DMS79 (cell line): ENCODE measurements around the gene AFF4.
A peak's percentile ranks its signal among the peaks of the same experiment; 100 is the strongest.
"Not testable (repeated sequence)": the region's sequence is repeated elsewhere in the genome, so short reads cannot be mapped to it uniquely, and the experiment has no call there.

Experiments
- DNase-seq: peaks from one replicate; lab custom pipeline; 2025; lab: John Stamatoyannopoulos, UW

The AFF4 gene, protein sequence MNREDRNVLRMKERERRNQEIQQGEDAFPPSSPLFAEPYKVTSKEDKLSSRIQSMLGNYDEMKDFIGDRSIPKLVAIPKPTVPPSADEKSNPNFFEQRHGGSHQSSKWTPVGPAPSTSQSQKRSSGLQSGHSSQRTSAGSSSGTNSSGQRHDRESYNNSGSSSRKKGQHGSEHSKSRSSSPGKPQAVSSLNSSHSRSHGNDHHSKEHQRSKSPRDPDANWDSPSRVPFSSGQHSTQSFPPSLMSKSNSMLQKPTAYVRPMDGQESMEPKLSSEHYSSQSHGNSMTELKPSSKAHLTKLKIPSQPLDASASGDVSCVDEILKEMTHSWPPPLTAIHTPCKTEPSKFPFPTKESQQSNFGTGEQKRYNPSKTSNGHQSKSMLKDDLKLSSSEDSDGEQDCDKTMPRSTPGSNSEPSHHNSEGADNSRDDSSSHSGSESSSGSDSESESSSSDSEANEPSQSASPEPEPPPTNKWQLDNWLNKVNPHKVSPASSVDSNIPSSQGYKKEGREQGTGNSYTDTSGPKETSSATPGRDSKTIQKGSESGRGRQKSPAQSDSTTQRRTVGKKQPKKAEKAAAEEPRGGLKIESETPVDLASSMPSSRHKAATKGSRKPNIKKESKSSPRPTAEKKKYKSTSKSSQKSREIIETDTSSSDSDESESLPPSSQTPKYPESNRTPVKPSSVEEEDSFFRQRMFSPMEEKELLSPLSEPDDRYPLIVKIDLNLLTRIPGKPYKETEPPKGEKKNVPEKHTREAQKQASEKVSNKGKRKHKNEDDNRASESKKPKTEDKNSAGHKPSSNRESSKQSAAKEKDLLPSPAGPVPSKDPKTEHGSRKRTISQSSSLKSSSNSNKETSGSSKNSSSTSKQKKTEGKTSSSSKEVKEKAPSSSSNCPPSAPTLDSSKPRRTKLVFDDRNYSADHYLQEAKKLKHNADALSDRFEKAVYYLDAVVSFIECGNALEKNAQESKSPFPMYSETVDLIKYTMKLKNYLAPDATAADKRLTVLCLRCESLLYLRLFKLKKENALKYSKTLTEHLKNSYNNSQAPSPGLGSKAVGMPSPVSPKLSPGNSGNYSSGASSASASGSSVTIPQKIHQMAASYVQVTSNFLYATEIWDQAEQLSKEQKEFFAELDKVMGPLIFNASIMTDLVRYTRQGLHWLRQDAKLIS

DNA sequence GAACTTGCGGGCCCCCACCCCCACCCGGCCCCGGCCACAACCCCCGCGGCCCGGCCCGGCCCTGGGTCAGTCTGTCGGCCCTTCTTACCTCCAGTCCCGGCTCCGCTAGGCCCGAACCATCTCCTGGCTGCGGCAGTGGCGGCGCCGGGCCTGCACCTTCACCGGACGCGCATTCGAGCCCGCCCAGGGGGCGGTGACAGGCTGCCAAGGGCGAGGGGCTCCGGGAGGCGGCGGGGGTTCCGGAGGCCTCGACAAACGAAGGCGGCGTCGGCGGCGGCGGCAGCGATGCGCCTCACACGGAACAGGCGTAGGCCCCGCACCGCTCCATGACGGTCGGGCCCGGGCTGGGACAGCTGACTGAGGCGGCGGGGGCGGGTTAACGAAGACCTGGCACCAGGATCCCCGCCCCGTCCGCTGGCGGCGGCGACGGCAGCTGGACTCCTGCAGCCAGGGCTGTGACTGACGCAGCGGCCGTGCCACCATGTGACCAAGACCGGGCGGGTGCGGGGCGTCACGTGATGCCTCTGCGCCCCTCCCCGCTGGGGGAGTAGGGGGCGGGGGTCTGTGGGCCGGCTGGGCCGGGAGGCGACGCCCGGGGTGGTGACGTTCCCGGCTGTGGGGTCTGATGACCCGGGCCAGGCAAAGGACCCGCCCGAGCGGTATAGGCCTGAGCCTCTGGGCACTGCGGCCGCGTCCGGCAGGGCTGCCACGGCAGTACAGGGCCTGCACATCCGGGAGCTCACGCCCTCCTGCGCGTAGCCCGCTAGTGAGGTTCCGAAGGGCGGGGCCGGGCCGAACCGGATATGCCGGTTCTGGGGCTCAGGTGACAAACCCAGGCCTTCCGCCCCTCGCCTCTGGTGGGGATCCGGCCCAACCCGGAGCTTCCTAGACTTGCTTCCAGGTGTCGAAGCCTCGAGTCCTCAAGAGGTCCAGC is at the start of gene AFF4:
Gene AFF4, minus strand, starts transcription at position 464 of the 934 bp plus-strand sequence. CDS start 26,445 bp downstream, outside the sequence.
- DNase-seq = peak; percentile 59

DNA sequence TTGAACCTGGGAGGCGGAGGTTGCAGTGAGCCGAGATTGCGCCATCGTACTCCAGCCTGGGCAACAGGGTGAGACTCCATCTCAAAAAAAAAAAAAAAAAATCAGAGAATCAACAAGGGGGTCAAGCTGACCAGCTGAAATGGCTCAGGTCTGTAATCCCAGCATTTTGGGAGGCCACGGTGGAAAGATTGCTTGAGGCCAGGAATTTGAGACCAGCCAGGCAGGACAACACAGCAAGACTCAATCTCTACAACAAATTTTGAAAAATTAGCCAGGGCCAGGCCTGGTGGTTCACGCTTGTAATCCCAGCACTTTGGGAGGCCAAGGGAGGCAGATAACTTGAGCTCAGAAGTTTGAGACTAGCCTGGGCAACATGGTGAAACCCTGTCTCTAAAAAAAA is 45.0 kb upstream of the AFF4 start:
- DNase-seq = not testable (repeated sequence)

DNA sequence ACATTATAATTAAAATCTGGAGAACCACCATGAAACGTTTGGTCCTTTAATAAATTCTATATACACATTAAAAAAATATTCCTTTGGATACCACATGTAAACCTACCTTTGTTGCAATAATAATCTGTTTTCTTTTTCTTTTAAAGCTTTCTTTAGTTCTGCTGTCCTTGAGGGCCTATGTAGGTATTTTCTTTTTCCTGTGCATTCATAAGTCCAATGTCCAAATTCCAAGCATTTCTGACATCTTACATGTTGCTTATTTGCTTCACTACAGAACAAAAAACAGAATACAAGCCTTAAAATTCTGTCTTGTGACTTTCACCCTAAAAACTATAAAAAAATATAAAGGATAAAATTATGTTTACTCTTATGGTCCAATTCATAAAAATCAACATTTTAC is 43.2 kb upstream of the AFF4 start:
- no peak for DNase-seq

DNA sequence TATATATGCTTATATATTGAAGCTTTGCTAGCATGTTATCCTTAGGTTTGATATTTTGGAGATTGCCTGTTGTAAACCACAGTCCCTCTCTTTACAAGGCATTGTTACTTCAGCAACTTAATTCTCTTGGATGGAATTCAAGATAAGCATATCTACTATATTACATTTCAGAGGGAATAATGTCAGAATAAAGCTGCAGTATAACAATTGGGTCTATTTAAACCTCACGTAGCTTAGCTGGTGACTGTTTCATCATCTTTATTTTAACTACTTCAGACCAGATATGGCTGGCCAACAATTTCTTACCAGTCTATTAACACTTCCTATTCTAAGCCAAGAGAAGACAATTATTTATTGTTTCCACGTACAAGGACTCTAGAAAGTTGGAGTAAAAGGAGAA is 35.8 kb upstream of the AFF4 start:
- DNase-seq = no peak

DNA sequence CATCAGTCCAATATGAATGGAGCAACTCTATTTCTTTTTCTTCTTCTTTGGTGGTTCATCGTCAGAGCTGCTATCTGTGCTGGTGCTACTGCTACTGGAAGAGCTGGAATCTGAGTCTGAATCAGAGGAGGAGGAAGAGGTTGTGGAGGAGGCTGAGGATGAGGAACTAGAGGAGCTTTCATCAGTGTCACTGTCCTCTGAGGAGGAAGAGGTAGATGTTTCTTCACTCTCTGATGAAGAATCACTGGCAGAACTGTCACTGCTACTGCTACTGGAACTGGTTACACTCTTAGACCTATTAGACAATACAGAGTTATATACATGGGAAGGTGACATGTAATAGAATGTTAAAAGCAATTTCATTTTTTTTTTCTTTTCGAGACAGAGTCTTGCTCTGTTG is 35.1 kb upstream of the AFF4 start:
- DNase-seq = no peak

DNA sequence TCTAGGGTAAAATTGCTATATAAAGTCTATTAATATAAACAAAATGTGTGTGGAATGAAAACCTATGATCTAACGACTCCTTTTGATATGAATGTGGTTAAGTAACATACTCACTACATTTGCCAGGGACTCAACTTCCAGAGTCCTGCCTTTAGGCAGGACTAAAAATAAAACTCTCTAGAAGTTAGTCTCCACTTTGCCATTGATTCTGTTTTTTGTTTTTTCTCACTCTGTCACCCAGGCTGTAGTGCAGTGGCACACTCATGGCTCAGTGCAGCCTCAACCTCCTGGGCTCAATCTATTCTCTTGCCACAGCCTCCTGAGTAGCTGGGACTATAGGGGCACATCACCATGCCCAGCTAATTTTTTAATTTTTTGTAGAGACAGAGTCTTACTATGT is 32.9 kb upstream of the AFF4 start:
- DNase-seq = no peak

DNA sequence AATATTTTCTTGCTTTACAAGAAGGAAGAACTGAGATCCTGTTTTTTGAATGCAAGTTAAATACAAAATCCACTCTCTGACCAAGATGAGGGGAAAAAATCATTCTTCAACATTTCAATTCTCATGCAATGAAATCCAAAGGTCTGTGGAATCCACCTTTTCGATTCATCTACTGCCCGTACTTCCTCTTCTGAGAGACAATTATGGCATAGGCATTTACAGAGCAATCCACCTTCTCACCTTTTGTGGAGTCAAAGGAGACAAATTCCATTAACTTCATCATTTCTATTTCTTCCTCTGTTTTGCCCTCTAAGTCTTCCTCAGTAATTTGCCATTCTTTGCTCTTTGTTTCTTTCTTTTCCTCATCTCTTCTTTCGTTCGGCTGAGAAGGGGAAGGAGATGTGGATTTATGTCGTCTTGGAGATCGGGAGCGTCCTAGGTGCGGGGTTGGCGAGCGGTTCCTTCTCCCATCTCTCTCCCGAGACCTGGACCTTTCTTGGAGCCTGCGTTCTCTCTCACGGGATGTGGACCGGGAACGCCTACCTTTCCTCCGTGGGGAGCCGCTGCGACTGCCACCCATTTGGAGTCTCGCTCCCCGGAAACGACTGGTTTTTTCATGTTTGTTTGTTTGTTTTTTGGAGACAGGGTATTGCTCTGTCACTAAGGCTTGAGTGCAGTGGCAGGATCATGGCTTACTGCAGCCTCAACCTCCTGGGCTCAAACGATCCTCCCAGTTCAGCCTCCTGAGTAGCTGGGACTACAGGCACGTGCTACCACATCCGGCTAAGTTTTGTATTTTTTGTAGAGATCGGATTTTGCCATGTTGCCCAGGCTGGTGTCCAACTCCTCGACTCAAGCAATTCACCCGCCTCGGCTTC is 24.3 kb upstream of the AFF4 start:
- DNase-seq = no peak

DNA sequence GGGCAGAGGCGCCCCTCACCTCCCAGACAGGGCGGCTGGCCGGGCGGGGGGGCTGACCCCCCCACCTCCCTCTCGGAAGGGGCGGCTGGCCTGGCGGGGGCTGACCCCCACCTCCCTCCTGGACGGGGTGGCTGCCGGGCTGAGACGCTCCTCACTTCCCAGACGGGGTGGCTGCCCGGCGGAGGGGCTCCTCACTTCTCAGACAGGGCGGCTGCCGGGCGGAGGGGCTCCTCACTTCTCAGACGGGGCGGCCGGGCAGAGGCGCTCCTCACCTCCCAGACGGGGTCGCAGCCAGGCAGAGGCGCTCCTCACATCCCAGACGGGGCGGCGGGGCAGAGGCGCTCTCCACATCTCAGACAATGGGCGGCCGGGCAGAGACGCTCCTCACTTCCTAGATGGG is 19.5 kb upstream of the AFF4 start:
- not testable (repeated sequence) for DNase-seq

DNA sequence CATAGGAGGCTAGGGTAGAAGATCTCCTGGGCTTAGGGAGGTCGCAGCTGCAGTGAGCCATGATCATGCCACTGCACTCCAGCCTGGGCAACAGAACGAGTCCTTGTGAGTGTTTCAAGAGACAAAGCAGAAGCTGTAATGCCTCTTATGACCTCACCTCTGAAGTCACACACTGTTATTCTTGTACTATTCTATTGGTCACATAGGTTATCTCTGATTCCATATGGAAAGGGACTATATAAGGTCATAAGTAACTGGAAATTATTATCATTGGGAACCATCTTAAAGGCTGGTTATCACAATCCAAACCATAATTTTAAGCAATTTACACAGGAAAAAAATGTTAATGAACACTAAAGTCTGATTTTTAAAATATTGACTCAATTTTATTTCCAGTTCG is 17.9 kb upstream of the AFF4 start:
- DNase-seq = no peak

DNA sequence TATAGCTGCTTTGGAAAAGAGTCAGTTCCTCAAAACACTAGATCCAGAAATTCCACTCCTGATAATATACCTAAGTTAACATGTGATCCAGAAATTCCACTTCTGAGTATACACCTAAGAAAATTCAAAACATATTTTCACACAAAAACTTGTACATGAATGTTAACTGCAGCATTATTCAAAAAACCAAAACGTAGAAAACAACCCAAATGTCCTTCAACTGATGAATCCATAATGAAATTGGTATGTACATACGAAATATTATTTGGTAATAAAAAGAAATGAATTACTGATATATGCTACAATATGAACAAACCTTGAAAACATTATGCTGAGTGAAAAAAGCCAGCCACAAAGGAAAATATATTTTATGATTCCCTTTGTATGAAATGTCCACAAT is 16.5 kb upstream of the AFF4 start:
- DNase-seq = no peak

DNA sequence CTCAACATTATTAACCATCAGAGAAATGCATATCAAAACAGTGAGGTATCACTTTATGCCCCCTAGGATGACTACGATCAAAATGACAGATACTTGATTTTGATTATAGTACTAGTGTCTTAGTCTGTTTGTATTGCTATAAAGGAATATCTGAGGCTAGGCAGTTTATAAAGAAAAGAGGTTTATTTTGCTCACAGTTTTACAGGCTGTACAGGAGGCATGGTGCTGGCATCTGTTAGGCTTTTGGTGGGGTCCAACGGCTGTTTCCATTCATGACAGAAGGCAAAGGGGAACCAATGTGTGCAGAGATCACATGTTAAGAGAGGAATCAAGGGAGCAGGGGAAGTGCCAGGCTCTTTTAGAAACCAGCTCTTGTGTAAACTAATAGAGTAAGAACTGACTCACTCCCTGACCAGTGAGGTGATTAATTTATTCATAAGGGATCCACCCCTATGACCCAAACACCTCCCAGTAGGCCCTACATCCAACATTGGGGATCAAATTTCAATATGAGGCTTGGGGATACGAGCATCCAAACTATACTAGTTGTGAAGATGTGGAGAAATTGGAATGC is 16.0 kb upstream of the AFF4 start:
- no peak for DNase-seq

DNA sequence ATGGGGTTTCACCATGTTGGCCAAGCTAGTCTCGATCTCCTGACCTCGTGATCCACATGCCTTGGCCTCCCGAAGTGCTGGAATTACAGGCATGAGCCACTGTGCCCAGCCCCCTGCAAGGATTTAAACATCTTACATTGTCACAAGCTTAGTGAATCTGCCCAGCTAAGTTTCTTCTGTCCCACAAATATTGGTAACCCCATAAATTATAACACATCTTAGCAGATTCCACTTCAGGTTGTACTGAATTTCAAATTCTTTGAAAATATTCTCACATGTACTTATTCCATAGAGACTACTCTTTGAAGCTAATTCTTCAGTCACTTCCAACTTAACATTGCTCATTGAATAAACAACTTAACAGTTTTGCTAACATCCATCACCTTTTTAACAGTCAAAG is 13.4 kb upstream of the AFF4 start:
- no peak for DNase-seq

DNA sequence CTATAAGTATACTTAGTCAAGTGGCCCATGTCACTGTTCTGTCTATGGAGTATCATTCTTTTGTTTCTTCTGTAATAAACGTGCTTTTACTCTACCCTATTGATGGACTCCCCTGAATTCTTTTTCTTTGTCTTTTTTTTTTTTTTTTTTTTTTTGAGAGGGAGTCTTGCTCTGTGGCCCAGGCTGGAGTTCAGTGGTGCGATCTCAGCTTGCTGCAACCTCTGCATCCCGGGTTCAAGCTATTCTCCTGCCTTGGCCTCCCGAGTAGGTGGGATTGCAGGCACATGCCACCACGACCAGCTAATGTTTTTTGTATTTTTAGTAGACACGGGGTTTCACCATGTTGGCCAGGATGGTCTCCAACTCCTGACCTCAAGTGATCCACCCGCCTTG is 9.0 kb upstream of the AFF4 start:
- not testable (repeated sequence) for DNase-seq

DNA sequence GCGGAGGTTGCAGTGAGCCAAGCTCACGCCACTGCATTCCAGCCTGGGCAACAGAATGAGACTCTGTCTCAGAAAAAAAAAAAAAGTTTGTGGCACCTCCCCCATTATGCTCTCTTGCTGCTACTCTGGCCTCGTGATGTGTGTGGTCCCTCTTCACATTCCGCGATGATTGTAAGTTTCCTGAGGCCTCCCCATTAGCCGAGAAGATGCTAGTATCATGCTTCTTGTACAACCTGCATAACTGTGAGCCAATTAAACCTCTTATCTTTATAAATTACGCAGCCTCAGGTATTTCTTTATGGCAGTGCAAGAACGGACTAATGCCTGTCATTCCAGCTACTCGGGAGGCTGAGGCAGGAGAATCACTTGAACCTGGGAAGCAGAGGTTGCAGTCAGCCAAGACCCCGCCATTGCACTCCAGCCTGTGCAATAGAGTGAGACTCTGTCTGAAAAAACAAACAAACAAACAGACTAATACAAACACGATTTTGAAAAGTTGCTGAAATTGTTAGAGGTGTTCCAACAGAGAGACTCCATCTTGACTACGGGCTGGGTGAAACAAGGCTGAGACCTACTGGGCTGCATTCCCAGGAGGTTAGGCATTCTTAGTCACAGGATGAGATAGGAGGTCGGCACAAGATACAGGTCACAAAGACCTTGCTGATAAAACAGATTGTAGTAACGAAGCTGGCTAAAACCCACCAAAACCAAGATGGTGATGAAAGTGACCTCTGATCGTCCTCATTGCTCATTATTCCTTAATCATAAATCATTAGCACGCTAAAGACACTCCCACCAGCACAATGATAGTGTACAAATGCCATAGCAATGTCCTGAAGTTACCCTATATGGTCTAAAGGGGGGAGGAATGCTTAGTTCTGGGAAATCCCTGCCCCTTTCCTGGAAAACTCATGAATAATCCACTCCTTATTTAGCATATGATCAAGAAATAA is 8.3 kb upstream of the AFF4 start:
- no peak for DNase-seq

DNA sequence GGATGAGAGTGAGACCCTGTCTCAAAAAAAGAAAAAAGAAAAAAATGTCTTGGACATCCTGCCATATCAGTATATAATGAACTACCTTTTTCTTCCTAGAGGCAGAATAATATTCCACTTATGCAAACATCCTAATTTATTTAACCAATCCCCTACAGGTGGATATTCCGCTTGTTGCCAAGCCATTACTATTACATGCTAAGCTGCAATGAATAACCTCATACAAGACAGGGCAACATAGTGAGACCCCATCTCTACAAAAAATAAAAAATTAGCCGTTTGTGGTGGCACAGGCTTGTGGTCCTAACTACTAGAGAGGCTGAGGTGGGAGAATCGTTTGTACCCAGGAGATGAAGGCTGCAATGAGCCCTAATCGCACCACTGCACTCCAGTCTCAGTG is 1.7 kb upstream of the AFF4 start:
- DNase-seq = no peak

DNA sequence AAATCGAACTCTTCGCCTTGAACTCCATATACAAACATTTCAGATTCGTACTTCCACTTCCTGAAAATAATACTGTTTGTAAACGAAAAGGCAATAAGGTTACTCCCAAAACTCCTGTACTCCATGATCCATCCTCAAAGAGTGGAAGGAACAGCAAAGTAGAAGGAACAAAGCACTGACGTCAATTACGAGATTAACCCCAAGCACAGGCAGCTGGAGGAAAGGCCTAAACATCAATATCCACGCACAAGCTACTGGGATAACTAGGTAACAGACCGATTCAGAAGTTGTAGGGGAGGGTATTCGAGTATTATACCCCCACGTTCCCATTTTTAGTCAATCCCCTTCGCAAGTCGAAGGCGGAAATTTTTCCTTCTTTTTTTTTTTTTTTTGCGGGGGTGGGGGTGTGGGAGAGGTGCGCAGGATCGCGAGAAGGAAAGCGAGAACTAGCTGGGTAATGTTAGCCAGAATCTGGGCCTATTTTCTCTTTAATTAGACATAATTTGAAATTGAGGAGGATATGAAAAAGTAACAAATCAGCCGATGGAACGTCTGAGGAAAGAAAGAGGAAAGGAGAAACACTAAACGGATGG is 909 bp downstream of the AFF4 start:
- peak; percentile 1 for DNase-seq

DNA sequence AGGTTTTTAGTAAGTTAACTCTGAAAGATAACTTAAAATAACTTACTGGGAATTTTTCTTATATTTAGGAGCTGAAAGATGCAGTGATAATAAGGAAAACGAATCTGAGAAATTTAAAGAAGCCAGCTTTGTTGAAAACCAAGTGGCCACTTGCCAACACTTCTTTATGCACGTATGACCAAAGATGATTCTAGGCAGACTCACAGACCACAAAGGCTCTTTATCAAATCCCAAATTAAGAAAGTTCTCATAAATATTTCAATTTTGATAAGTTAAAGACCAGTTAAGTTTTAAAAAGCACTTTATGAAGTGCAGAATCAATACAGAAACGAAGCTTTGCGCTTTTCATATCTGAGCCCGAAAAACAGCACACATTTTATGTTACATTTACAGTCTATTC is 1.5 kb downstream of the AFF4 start:
- peak; percentile 3 for DNase-seq

DNA sequence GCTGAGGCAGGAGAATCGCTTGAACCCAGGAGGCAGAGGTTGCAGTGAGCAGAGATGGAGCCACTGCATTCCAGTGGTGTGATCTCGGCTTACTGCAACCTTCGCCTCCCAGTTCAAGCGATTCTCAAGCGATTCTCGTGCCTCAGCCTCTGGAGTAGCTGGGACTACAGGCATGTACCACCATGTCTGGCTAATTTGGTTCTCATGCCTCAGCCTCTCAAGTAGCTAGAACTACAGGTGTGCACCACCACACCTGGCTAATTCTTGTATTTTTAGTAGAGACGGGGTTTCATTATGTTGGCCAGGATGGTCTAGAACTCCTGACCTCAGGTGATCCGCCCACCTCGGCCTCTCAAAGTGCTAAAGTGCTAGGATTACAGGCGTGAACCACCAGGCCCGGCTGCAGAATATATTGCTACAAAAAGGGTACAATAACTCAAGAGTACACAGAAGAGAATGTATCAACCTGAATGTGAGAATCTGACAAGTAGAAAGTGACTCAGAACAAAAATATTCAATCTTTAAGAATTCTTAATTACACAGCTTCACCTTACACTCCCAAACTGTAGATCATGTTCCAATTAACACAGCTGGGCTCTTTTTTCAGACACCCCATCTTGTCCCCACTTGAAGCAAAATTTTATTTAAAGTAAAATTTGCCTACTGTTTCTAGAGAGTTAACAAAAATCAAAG is 2.2 kb downstream of the AFF4 start:
- DNase-seq = not testable (repeated sequence)
